SK-N-SH treated with all-trans-retinoic acid at 6 μM for 48 hours (cell line): ENCODE results near the gene CORO1C.

Experiments
- ARNTL ChIP-seq: fragments of 450-650 bp; formaldehyde crosslinking; IDR thresholded peaks from 2 replicates; pipeline ENCODE4 v1.5.0; 2020; ENCODE audit warnings: low read depth, mild to moderate bottlenecking, moderate library complexity, borderline replicate concordance
- OSR1 ChIP-seq: fragments of 250-450 bp; sonication (Bioruptor Pico); IDR thresholded peaks from 2 replicates; pipeline ENCODE4 v1.8.0; 2022; ENCODE audit warnings: moderate library complexity, mild to moderate bottlenecking, inconsistent platforms
- PPARA ChIP-seq: fragments of 250-450 bp; sonication (Bioruptor Pico); IDR thresholded peaks from 2 replicates; pipeline ENCODE4 v1.5.0; 2020; ENCODE audit warnings: mild to moderate bottlenecking, borderline replicate concordance
- RARB ChIP-seq: fragments of 250-450 bp; sonication (Bioruptor Pico); IDR thresholded peaks from 2 replicates; pipeline ENCODE4 v1.8.0; 2021; ENCODE audit warnings: mild to moderate bottlenecking, moderate library complexity
- TOX ChIP-seq: fragments of 250-450 bp; sonication (Bioruptor Pico); IDR thresholded peaks from 2 replicates; pipeline ENCODE4 v1.8.0; 2021; ENCODE audit warnings: mild to moderate bottlenecking, moderate library complexity, borderline replicate concordance
- ZFP30 ChIP-seq: fragments of 450-650 bp; formaldehyde crosslinking; IDR thresholded peaks from 2 replicates; pipeline ENCODE4 v1.5.0; 2022; ENCODE audit warnings: mild to moderate bottlenecking, moderate library complexity
- TF ChIP-seq, protein P1 (sequence below): fragments of 250-450 bp; sonication (Bioruptor Pico); IDR thresholded peaks from 2 replicates; pipeline ENCODE4 v1.5.1; 2021; ENCODE audit warnings: mild to moderate bottlenecking, moderate library complexity
- TF ChIP-seq, protein P2 (sequence below): fragments of 250-450 bp; sonication (Bioruptor Pico); IDR thresholded peaks from 2 replicates; pipeline ENCODE4 v1.8.0; 2021; ENCODE audit warnings: low read depth, mild to moderate bottlenecking, moderate library complexity, borderline replicate concordance
- TF ChIP-seq, protein P3 (sequence below): fragments of 250-450 bp; sonication (Bioruptor Pico); IDR thresholded peaks from 2 replicates; pipeline ENCODE4 v1.8.0; 2020; ENCODE audit warnings: mild to moderate bottlenecking, moderate library complexity, borderline replicate concordance

DNA sequence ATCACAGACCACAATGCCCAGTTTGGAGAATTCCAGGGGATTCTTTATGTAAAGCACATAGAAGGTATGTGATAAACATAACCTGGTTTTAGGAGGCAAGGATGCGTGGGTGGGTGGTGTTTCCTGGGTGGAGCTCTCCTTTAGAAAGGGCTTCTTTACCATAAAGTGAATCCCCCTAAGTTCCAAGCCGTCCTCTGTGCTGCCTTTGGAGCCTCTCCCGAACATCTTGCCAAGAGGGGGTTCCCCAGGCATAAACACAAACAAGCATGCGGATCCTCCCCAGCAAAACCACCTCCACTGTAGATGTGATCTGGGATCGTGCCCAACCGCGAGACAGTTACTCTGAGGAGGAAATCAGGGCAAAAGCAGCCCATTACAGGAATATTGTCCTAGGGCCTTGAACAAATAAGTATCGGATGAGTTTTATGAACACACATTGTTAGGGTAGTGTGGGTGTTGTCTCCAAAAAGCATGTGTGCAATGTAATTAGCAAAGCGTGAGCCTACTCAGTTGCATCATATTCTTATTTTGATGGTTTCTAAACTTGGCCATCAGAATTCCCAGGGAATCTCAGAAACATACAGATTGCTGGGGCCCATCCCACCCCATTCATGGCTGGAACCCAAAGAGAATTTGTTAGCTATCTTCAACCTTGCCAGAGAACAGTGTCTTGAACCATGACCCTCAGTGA lies 48.8 kb upstream of the CORO1C start:
- no peak for TF ChIP-seq ARNTL (CRISPR knock-in tag)
- TF ChIP-seq, protein P1, sequence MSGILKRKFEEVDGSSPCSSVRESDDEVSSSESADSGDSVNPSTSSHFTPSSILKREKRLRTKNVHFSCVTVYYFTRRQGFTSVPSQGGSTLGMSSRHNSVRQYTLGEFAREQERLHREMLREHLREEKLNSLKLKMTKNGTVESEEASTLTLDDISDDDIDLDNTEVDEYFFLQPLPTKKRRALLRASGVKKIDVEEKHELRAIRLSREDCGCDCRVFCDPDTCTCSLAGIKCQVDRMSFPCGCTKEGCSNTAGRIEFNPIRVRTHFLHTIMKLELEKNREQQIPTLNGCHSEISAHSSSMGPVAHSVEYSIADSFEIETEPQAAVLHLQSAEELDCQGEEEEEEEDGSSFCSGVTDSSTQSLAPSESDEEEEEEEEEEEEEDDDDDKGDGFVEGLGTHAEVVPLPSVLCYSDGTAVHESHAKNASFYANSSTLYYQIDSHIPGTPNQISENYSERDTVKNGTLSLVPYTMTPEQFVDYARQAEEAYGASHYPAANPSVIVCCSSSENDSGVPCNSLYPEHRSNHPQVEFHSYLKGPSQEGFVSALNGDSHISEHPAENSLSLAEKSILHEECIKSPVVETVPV: no peak
- TF ChIP-seq, protein P2, sequence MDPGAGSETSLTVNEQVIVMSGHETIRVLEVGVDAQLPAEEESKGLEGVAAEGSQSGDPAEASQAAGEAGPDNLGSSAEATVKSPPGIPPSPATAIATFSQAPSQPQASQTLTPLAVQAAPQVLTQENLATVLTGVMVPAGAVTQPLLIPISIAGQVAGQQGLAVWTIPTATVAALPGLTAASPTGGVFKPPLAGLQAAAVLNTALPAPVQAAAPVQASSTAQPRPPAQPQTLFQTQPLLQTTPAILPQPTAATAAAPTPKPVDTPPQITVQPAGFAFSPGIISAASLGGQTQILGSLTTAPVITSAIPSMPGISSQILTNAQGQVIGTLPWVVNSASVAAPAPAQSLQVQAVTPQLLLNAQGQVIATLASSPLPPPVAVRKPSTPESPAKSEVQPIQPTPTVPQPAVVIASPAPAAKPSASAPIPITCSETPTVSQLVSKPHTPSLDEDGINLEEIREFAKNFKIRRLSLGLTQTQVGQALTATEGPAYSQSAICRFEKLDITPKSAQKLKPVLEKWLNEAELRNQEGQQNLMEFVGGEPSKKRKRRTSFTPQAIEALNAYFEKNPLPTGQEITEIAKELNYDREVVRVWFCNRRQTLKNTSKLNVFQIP (CRISPR knock-in tag): no peak
- no peak for TF ChIP-seq RARB (CRISPR knock-in tag)
- TF ChIP-seq, protein P3, sequence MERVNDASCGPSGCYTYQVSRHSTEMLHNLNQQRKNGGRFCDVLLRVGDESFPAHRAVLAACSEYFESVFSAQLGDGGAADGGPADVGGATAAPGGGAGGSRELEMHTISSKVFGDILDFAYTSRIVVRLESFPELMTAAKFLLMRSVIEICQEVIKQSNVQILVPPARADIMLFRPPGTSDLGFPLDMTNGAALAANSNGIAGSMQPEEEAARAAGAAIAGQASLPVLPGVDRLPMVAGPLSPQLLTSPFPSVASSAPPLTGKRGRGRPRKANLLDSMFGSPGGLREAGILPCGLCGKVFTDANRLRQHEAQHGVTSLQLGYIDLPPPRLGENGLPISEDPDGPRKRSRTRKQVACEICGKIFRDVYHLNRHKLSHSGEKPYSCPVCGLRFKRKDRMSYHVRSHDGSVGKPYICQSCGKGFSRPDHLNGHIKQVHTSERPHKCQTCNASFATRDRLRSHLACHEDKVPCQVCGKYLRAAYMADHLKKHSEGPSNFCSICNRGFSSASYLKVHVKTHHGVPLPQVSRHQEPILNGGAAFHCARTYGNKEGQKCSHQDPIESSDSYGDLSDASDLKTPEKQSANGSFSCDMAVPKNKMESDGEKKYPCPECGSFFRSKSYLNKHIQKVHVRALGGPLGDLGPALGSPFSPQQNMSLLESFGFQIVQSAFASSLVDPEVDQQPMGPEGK (CRISPR knock-in tag): no peak
- TF ChIP-seq OSR1 (CRISPR knock-in tag): no peak
- TF ChIP-seq TOX: no peak
- TF ChIP-seq ZFP30 (CRISPR knock-in tag): no peak
- TF ChIP-seq PPARA (CRISPR knock-in tag): no peak
